Sciatic nerve (tissue), 2 donors: Measurements from ENCODE around the gene GRK6. TPM values are rescaled to one million over a fixed set of nuclear protein-coding genes. Genes with fewer than 3 reads are reported as not detected.

ENCODE experiments used
- ATAC-seq: fragments of 200-7000 bp; cut with Tn5 transposase; one replicate; pipeline ENCODE4 v1.9.1; 2020; ENCODE audit warnings: mild to moderate bottlenecking, moderate library complexity
- DNase-seq: peaks from one replicate; pipeline ENCODE4 v3.0.0-alpha.2; 2020; ENCODE audit warnings: low spot score
- intact Hi-C: fragments of 100-400 bp; cut with DNase I; formaldehyde crosslinking; loops from one replicate; pipeline ENCODE4 v1.14.2; 2022
- total RNA-seq: library from RNA; stranded (reverse); fragmentation: NEBNext Ultra II Directional; extraction: Animal tissue kit (Norgen Biotek cat#: 25700); gene quantifications from one replicate; pipeline ENCODE4 v1.2.1, GENCODE V29; 2021
- donor health status: DM: no; HTN: no; CAD: no.
- donor health status: DM: no; HTN: no; CAD: no.

The GRK6 gene
- total RNA-seq, 1 donor from 2014 or later: 25.0 TPM

DNA sequence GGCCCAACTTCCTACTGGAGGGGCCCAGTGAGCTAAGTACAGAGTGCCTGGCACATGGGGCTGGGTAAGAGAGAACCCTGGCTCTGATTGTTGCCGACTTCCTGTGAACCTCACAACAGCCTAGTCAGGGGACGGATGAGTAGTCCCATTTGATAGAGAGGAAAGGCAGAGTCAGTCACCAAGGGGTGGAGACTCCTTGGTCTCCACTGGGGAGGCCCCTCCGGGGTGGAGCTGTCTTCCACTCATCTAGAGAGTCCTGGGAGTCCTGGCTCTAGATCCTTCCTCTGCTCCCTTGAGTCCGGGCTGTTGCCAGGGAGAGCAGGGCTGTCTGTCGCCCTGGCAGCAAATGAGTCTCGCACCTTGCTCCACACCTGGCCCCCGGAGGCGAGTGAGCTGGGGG lies 8.0 kb downstream of the GRK6 start:
- intact Hi-C loops: no loop called here
- no peak for ATAC-seq
- DNase-seq: no peak

GRCh38 chr5:177434942-177435738 lies 8.7 kb downstream of the GRK6 start:
- intact Hi-C loops: no loop called here
- DNase-seq: no peak
- ATAC-seq: no peak

GRCh38 chr5:177435847-177436536 lies 9.5 kb downstream of the GRK6 start:
- intact Hi-C loops: no loop called here
- no peak for DNase-seq
- ATAC-seq: no peak

DNA sequence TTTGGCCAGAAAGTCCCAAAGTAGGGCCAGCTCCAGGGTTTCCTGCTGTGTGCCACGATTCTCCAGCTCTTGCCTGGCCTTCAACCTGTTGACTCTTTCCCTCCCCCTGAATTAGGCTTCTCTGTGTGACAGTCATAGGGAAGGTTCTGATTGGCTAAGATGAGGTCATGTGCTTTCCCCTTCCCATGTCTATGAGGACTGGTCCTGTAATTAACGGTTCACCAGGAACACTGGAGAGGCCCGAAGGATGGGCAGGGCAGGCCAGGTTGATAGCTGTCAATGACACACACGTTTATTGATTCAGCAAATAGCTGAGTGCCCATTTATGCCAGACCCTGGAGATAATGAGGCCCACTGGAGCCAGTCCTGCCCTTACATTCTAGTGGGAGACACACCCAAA lies 11.1 kb downstream of the GRK6 start:
- ATAC-seq (no peak), DNase-seq (no peak)
- intact Hi-C loops: no loop called here

DNA sequence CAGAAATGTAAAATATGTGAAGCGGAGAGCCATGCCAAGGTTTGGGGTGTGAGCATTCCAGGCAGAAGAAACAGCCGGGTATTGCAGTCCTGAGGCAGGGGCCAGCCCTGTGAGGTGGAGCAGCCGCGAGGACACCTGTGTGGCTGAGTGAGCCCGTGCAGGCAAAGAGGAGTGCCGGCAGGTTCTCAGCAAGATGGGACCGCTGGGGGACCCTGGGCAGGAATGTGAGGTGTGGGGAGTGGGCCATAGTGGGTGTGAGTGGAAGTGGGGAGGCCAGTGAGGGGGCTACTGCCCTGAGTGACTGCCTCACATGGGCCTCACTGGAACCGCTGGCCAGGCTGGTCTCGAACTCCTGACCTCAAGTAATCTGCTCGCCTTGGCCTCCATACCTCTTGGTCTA lies 12.0 kb downstream of the GRK6 start:
- intact Hi-C loops: no loop called here
- no peak for DNase-seq
- no peak for ATAC-seq

GRCh38 chr5:177439518-177440053 lies 13.1 kb downstream of the GRK6 start:
- no peak for DNase-seq
- ATAC-seq: no peak
- intact Hi-C loops: no loop called here

- ATAC-seq: peak; percentile 42
- no peak for DNase-seq
- intact Hi-C loops: no loop called here
These were observed 13.9 kb downstream of the GRK6 start for GRCh38 chr5:177440211-177440989.

DNA sequence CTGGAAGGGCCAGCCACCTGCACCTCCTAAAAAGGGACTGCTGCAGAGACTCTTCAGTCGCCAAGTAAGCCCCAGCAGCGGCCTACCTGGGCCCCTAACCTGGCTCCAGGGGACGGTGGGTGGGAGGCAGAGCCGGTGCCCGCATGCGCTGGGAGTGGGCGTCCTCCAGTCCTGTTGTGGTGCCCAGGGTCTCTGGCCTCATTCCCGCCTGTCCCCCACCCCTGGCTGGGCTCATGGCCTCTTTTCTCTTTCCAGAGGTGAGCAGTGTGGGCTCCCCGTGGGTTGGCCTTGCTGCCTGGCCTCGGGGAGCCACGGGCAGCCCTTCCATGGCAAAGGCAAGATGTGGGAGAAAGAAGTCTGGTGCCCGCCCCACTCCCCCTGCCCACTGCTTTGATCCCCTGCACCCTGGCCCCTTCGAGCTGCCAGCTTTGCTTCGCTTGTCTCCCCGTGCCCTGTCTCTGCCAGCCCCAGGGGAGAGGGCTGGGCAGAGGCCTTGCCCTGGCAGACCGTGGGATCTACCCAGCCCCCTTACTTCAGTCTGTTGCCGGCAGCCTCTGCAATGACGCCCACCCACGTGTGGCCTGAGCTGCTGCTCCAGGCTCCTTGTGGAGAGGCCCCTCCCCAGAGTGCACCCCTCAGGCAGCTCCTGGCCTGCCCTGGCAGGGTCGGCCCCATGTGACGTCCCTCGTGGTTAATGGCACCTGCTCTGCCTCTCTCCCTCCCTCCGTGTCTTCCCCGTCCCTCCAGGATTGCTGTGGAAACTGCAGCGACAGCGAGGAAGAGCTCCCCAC lies 14.7 kb downstream of the GRK6 start:
- intact Hi-C loops: no loop called here
- no peak for DNase-seq
- no peak for ATAC-seq

DNA sequence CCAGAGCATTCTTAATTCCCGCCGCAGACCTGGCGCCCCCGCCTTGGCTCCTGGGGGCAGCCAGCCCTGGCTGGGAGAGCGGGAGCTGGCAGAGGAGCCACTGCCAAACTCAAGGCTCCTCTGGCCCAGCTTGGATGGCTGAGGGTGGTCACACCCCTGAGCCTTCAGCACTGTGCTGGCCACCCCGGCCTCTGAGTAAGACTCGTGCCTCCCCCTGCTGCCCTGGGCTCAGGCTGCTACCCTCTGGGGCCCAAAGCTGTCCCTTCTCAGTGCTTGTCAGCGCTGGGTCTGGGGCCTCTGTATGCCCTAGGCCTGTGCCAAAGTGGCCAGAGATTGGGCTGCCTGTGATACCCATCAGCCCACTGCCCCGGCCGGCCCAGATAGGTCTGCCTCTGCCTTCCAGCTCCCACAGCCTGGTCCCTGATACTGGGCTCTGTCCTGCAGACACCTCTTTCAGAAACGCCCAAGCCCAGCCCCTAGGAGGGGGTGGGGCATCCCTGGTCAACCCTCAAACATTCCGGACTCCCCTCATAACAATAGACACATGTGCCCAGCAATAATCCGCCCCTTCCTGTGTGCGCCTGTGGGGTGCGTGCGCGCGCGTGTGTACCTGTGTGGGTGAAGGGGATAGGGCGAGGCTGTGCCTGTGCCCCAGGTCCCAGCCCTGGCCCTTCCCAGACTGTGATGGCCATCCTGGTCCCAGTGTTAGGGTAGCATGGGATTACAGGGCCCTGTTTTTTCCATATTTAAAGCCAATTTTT lies 15.8 kb downstream of the GRK6 start:
- intact Hi-C loops: no loop called here
- no peak for ATAC-seq
- no peak for DNase-seq

GRCh38 chr5:177443144-177443983 lies 16.9 kb downstream of the GRK6 start:
- intact Hi-C loops: no loop called here
- DNase-seq (no peak), ATAC-seq (no peak)

DNA sequence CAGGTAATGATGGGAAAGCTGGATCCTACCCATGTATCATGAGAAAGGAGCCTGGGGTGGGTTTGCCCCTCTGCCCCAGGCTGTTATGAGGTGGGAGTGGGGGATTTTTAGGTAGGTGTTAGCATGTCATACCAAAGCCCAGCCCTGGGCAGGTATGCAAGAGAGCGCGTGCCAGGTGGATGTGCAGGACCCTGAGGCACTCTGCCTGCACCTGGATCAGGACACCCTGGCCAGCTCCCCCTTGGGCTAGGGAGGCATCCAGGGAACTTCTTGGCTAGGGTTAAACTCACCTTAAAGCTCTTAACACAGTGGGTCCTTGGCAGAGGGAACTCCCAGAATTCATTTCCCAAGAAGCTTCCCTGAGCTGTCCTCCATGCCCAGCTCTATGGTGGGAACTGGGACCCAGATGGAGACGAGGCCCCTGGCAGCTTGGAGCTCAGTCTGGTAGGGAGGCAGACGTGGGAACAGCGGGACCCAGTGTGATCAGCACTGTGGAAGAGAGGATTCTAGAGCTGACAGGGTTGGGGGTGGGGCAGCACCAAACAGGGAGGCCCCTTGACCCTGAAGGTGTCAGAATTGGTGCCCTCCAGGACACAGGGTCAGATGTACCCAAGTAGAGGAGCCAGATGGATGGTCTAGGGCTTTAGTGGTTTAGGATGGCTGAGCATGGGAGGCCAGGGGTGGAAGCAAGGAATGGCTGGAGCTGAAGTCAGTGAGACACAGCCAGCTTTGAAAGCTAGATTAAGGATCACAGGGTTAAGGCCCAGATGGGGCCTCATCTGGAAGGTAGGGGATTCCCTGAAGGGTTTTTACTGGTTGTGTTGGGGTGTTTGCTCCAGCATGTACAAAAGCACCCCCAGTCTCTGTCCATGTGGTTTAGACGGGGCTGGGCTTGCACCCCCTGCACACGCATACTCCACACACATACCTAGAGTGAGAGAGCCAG lies 17.9 kb downstream of the GRK6 start:
- intact Hi-C loops: no loop called here
- DNase-seq: no peak
- no peak for ATAC-seq

GRCh38 chr5:177445052-177445916 lies 18.8 kb downstream of the GRK6 start:
- intact Hi-C loops: no loop called here
- no peak for ATAC-seq
- DNase-seq: no peak

- intact Hi-C loops: no loop called here
- DNase-seq: no peak
- ATAC-seq: no peak
These were observed 19.4 kb downstream of the GRK6 start for GRCh38 chr5:177445917-177446199.

- intact Hi-C loops: no loop called here
- no peak for DNase-seq
- ATAC-seq: peak; percentile 43
These were observed 20.0 kb downstream of the GRK6 start, which contains the start of gene PRR7 for GRCh38 chr5:177446200-177447065. Gene PRR7, plus strand, starts transcription at chr5:177446814. Its CDS starts 8,254 bp downstream, at chr5:177455068.
